Activated gamma-delta T cell treated with Interleukin-2 at 50 U/mL for 16 hours (primary cell): ENCODE results near the gene ARID1A.
"Not testable (repeated sequence)": the region's sequence is repeated elsewhere in the genome, so short reads cannot be mapped to it uniquely, and the experiment has no call there.

Source experiments
- DNase-seq: peaks from one replicate; pipeline ENCODE4 v3.0.0-alpha.2; 2020

ARID1A gene

DNA sequence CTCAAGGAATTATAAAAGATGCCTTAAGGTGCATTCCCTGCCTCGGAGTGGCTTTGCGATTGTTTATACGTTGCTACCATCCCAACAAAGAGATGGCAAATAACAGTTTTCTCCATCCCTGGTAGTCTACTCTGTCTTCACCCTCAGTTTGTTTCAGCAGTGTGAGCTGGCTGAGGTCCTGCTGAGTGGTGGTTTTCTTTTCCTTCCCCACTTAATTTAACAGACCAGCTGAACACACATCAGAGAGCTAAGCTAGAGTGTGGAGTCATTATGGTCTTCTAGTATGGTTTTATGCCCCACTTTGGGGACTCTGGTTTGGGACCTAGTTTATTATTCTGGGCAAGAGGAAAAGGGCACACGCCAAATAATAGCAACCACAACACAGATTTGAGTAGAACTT, 94.1 kb downstream of the ARID1A start:
- DNase-seq: no peak

DNA sequence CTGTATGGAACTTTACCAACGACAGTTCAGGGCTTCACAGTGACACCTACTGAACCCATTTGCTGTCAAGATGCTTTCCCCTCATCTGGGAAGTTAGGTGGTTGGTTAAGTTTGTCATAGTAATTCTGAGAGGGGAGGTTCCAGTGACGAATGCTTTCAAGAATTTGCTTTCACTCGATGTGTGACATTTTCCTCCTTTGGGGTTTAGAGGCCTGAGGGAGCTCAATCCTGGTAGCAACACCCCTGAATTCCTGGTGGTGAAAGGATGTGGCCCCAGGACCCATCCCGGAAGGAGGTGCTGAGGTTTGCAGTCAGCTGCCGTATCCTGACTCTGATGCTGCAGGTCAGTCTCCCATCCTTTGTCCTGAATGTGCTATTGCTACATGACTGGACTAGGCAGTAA, 94.7 kb downstream of the ARID1A start:
- no peak for DNase-seq

DNA sequence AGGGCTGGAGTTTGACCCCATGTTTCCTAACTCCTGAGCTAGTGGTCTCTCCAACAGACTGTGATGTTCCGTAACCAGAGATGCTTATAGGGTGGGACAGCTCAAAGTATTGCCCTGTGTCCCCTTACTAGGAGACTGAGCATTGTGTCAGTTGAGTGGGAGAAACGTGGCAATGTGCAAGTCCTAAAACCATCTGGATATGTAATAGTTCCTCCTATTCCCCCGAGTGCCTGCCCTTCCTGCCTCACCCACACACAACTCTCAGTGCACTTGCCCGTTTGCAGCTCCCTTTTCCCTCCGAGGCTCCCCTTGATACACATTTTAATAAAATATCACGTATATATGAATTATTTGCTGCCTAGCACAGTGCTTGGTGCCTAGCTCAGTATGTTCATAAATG, 95.3 kb downstream of the ARID1A start:
- no peak for DNase-seq

DNA sequence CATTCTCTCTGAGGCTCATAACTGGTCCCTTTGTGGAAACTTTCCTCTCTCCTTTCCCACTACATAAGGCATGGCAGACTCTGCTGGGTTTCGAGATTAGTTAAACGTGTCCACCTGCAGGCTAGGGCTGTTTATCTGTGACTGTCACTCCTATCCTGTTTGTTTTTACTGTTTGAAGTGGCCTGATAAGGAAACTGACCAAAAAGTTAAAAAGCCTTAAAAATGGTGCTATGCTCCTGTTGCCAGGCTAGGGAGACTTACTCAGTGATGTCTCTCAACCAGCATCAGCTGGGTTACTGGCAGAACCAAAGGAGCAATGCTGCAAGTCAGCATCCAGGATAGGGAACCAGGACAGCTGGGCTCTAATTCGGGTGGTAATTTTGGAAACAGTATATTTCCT, 95.8 kb downstream of the ARID1A start:
- no peak for DNase-seq

DNA sequence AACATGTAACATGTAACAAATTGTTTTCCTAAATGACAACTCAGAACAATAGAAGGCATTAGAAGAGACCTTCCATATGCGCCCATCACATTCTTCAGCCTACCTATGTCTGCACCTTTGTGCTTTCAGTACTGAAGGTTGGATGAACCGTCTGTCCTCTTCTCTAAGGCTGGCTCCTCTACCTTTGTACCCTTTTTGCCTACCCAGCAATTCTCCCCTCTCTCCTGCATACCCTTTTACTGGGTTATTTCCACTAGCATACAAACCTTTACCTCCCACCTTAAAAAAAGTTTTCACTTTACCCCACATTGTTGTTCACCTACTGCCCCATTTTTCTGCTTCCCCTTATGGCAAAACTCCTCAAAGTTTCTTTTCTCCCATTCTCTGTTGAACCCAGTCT, 97.1 kb downstream of the ARID1A start:
- DNase-seq: no peak

DNA sequence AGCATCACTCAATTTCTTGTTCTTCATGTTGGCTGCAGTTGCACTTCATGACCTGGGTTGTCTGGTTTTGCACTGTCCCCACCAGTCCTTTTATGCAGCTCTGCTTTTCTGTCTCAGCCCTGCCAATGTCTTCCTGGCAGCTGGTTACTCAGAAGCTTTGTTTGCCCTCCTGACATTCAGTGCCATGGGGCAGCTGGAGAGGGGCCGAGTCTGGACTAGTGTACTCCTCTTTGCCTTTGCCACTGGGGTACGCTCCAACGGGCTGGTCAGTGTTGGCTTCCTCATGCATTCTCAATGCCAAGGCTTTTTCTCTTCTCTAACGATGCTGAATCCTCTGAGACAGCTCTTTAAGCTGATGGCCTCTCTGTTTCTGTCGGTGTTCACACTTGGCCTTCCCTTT, 98.6 kb downstream of the ARID1A start:
- no peak for DNase-seq

DNA sequence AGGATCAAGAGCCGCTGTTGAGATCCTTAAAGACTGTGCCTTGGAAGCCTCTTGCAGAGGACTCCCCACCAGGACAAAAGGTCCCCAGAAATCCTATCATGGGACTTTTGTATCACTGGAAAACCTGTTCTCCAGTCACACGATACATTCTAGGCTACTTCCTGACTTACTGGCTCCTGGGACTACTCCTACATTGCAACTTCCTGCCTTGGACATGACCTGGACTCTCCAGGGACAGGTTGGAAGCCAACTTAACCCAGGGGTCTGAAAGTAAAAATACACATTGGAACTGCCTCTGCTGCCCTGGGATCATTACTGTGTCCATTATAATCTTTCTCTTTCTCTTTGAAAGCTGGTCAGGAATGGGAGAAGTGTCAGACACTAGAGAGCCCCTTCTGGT, 101.8 kb downstream of the ARID1A start:
- DNase-seq: no peak

DNA sequence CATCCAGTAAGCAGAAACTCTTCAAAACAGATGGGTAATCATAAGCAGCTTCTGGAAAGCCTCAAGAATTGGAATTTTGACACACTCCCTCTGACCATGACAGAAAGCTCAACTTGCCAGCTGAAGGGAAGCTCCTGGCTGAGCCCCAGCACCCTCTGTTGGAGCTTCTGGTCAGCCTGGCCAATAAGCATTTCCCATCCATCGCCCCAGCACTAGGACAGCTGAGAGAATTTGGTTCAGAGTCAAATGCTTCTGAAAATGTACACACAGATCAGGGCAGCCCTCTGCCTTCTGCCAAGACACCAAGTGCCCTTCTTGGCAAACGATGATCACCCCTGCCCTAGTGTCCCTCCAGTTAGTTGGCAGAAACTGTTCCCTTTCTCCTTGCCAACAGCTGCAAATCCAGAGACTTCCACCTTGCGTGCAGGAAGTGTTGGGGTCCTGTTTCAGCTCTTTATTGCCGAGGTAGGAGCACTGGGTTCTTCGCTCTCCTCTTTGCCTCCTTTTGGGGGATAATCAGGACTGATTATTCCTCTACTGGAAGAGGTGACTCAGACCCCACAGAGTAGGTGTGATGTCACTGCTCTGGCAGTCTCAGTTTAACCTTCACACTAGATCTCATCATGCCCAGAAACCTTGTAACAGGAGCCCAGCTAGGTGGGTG, 103.8 kb downstream of the ARID1A start:
- DNase-seq: no peak

DNA sequence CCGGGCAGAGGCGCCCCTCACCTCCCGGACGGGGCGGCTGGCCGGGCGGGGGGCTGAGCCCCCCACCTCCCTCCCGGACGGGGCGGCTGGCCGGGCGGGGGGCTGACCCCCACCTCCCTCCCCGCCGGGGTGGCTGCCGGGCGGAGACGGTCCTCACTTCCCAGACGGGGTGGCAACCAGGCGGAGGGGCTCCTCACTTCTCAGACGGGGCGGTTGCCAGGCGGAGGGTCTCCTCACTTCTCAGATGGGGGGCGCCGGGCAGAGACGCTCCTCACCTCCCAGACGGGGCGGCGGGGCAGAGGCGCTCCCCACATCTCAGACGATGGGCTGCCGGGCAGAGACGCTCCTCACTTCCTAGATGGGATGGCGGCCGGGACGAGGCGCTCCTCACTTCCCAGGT, 108.1 kb downstream of the ARID1A start:
- DNase-seq: not testable (repeated sequence)

DNA sequence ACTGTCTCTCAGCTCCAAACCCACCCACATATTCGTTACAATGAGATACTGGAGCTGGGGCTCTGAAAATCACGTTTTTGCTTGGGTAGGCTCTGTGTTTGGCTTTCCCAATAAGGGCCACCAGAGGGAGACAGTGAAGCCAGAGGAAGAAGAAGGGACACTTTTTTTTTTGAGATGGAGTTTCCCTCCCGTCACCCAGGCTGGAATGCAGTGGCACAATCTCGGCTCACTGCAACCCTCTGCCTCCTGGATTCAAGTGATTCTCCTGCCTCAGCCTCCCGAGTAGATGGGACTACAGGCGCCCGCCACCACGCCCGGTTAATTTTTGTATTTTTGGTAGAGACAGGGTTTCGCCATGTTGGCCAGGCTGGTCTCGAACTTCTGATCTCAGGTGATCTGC, 114.3 kb downstream of the ARID1A start:
- peak; percentile 77 for DNase-seq

DNA sequence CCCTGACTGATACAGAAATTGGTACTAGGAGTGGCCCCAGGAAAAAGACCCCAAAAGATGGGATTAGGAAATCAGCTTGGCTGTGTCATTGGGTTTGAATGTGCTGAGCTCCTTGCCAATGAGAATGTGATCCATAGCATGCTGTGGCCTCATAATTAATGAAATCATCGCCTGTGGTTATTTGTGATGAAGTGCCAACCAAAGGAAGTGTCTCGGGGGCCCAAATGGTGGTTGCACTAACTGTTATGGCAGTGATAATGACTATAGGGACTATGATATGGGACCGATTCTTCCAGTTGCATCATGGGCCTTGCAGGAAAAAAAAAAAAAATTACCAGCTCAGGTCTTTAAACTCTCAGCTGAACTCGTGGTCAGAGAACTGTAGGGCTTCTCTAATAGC, 115.2 kb downstream of the ARID1A start:
- no peak for DNase-seq

DNA sequence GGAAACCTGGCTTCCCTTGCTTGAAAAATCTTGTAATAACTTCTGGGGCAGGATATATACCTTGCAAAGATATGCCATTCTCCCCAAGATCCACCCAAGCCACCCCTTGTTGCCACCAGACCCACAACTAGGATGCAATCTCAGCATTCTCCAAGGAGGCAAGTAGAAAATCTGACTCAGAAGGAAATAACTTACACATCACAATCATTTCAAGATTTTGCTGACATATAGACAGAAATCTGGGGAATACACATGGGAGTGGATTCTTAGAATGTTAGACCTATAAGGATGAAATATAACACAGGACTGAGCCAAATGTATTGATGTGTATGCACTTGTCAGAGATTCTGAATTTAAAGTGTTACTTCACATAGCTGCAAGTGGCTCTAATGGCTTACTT, 115.9 kb downstream of the ARID1A start:
- no peak for DNase-seq

DNA sequence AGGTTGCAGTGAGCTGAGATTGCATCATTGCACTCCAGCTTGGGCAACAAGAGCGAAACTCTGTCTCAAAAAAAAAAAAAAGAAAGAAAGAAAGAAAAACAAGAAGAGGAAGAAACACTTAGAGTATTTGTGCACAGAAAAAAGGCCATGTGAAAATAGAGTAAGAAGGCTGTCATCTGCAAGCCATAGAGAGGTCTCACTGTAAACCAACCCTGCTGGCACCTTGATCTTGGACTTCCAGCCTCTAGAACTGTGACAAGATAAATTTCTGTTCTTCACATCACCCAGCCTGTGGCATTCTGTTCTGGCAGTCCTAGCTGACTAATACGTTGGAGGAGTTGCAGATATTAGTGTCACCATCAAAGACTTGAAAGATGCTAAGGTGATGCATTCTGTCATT, 118.6 kb downstream of the ARID1A start:
- no peak for DNase-seq

DNA sequence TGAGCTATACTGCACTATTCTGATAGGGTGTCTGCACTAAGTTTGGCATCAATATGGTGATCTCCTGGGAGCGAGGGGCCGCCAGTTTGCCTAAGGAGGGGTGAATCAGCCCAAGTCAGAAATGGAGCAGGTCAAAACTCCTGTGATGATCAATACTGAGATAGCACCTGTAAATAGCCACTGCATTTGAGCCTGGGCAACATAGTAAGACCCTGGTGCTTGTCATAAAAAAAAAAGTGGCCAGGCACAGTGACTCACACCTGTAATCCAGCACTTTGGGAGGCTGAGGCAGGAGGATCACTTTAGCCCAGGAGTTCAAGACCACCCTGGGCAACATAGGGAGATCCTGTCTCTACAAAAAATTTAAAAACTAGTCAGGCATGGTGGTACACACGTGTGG, 119.1 kb downstream of the ARID1A start:
- no peak for DNase-seq

DNA sequence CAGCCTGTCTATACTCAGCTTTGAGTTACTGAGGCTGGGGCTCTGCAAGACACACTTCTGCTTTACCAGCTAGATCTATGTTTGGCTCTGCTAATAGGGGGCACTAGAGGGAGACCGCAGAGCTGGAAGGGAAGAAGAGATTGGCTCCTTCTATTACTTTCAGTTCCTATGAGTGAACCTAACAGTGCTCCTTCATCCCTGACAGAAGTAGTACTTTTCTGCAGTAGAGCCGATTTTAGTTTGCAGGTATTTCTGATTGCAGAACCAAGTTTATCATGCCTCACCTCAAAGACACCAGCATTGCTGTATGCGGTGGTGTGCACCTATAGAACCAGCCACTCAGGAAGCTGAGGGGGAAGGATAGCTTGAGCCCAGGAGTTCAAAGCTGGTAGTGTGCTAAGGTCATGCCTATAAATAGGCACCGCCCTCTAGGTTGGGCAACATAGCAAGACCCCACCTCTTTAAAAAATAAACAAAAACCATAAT, 125.0 kb downstream of the ARID1A start:
- DNase-seq: peak; percentile 29

DNA sequence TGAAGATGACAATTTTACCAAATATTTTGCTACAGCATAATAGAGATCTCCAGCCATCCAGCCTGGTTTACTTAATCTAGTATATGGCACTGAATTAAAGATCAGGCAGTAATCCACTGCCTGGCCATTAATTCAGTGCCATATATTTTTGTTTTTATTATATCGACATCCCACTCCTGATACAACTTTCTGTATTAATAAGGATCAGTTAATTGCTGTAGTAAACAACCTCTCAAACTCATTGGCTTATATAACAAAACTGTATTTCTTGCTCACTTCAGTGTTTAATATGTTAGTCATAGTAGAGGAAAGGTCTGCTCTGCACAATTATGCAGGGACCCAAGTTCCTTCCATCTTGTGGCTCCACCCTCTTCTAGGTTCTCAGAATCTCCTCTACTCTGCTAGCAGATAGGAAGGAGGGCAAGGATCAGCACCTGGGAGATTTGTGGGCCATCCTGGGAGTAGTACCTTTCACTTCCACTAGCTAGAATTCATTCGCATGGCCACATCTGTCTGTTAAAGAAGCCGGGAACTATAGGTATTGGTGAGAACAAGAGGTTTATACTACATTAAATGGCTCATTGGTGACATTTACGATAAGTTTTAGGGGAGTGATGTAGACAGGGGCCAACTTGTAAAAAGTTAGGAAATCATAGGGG, 127.1 kb downstream of the ARID1A start:
- no peak for DNase-seq

DNA sequence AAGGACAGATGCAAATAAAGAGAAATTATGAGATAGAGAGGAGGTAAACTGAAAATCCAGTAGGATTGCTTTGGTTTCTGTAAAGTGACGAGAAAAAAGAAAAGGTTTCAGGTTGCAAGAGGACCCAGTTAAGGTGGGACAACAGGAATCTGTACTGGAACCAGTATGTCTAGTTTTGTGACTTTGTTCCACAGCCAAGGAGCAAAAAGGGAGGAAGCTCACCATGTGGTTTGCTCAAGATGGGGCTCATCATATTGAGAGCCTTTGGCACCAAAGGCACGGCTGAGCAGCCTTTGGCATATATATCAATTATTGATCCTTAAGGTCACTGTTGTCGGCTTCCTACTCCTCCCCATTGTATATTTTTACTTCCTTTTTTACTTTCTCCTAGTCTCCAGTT, 128.9 kb downstream of the ARID1A start:
- no peak for DNase-seq

DNA sequence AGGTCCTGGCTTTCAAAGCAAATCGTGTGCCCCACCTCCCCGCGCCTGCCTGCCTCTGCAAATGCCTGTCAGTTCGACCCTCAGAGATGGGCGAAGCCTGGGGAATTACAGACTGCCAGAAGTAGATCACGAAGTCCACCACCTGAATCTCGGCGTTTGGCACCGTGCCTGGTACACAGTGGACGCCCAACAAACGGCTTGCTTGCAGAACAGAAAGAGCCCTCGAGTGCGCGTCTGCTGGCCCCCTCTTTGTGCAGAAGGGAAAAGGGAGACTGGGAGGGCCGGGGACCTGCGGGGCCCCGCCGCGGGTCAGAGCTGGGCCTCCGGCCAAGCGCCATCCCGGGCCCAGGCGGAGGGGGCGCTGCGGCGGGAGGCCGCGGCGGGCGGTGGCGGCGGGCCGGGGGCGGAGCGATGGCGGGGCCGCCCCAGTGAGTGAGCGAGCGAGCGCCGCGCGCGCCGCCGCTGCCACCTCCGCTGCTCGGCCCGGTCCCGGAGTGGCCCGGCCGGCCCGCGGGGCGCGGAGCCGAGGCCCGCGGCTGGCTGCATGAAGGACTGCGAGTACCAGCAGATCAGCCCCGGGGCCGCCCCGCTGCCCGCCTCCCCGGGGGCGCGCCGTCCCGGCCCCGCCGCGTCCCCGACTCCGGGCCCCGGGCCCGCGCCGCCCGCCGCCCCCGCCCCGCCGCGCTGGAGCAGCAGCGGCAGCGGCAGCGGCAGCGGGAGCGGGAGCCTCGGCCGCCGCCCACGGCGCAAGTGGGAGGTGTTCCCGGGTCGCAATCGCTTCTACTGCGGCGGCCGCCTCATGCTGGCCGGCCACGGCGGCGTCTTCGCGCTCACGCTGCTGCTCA, 130.7 kb downstream of the ARID1A start, which contains the start of gene ZDHHC18:
Gene ZDHHC18, plus strand, starts transcription at position 428 of the 845 bp plus-strand sequence. Its CDS starts 117 bp downstream, at position 545.
- DNase-seq: peak; percentile 65

DNA sequence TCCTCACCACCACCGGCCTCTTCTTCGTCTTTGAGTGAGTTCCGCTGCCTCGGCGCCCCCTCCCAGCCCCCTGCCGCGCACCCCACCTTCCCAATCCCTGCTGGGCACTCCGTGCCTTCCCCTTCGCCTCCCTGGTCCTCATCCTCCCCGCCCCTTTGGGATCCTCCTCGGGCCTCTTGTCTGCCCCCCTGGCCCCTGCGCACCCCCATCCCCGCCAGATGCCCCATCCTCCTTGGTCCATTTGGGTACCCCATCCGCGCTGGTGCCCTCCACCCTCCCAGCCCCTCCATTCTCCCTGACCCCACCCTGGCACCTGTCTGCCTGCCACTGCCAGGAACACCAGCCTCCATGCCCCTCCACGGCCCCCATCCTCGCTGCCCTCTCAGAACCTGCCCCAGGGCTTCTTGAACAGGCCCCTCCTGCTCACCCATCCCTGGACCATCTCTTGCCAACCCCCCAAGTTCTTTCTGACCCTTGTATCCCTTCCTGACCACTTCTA, 131.3 kb downstream of the ARID1A start:
- no peak for DNase-seq

DNA sequence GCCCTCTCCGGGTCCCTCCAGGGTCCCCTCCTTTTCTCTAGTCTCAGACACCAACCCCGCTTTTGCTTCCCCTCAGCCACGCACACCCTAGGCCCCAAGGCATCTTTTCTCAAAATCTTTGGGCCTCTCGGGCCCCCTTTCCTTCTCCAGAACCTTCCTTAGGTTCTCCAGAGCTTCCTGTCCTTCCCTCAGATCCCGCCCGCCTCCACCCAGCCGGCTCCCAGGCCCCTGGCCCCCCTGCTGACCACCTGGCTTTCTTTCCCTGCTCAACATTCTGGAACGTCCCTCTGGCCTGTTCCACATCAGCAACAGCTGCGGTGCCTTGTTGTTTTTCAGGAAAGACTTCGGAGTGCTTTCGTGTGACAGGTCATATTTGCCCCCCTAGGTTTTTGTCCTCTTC, 131.8 kb downstream of the ARID1A start:
- DNase-seq: no peak

DNA sequence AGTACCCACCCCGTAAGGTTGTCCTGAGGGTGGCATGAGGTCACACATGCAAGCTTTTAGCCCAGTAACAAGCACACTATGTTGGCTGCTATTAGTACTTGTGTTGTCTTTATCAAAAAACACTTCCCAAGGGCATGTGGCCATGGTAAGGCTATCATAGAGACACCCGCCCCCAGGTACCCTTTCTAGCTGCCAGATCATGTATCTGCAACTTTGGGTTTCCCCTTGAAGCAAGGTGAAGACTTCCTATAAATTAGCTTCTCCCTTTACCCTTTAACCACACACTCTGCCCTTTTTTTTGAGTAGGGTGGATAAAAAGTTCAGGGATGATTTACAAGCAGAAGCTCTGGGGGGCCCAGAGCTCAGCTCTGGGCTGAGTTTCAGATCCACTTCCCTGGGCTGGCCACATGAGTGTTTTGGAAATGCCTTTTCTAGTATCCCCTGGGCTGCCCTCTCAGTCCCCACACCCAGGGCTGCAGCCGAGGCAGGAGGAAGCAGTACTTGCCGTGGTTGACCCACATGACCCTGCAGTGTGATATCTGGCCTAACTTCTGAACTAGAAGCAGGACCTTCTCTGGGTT, 132.7 kb downstream of the ARID1A start:
- no peak for DNase-seq

DNA sequence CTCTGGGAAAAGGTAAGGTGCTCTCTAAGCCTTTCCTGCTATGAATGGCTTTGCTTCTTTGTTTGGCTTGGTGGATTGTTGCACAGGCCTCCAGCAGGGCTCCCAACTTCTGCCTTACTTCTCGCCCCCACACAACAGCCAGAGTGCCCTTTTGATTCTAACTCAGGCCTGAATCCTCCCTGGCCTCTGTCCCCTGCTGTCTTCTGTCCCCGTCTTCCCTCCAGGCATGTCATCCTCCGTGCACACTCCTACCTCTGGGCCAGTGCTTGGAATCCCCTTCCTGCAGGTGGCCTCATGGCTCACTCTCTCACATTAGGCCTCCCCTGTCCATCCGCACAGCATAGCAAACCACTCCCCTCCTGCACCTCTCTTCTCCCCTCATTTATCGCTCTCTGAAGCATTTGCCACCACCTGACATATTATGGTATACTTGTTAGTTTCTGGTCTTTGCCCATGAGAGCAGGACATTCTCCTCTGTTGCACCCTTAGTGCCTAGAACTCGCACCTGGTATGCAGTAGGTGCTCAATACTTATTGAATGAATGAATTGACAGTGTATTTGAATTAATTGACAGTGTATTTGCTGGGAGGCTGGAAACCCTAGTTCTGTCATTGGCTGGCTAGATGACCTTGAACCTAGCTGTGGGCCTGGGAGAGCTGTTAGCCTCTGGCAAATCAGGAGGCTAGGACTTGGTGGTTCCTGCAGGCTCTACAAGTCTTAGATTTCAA, 133.5 kb downstream of the ARID1A start:
- DNase-seq: no peak

DNA sequence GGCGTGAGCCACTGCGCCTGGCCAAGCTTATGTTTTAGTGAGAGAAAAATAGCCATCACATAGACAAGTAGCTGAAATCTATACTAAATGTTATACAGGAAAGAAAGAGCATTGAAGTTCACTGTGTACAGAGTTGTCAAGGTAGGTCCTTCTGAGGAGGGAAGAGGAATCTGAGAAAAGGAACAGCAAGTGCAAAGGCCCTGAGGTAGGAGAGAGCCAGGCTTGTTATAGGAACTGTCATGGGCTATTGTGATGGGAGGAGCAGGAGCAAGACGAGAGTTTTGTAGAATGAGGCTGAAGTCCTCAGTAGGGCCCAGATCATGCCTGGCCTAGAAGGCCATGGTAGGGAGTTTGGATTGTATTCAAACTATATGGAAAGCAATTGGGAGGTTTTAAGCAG, 135.2 kb downstream of the ARID1A start:
- DNase-seq: no peak
